SK-N-SH treated with all-trans-retinoic acid at 6 μM for 48 hours (cell line): ENCODE results near the gene NUP43.
A peak's percentile ranks its signal among the peaks of the same experiment; 100 is the strongest.

Experiments used
- ATAC-seq: fragments of 200-7000 bp; cut with Tn5 transposase; 3 replicates; pipeline ENCODE4 v1.9.1; 2020; ENCODE audit warnings: mild to moderate bottlenecking, moderate library complexity
- BACH2 ChIP-seq: fragments of 250-450 bp; sonication (Bioruptor Pico); IDR thresholded peaks from 2 replicates; pipeline ENCODE4 v1.9.0; 2021; ENCODE audit warnings: mild to moderate bottlenecking, borderline replicate concordance
- ESRRG ChIP-seq: fragments of 250-450 bp; sonication (Bioruptor Pico); IDR thresholded peaks from 2 replicates; pipeline ENCODE4 v1.6.1; 2021; ENCODE audit warnings: mild to moderate bottlenecking
- GLIS3 ChIP-seq: fragments of 250-450 bp; sonication (Bioruptor Pico); IDR thresholded peaks from 2 replicates; pipeline ENCODE4 v1.5.0; 2020; ENCODE audit warnings: mild to moderate bottlenecking, moderate library complexity
- ISL1 ChIP-seq: fragments of 250-450 bp; sonication (Bioruptor Pico); IDR thresholded peaks from 2 replicates; pipeline ENCODE4 v2.1.2; 2022; ENCODE audit warnings: mild to moderate bottlenecking, moderate library complexity
- OSR1 ChIP-seq: fragments of 250-450 bp; sonication (Bioruptor Pico); IDR thresholded peaks from 2 replicates; pipeline ENCODE4 v1.8.0; 2022; ENCODE audit warnings: moderate library complexity, mild to moderate bottlenecking, inconsistent platforms
- PPARA ChIP-seq: fragments of 250-450 bp; sonication (Bioruptor Pico); IDR thresholded peaks from 2 replicates; pipeline ENCODE4 v1.5.0; 2020; ENCODE audit warnings: mild to moderate bottlenecking, borderline replicate concordance
- TCF4 ChIP-seq: fragments of 250-450 bp; sonication (Bioruptor Pico); IDR thresholded peaks from 2 replicates; pipeline ENCODE4 v1.8.0; 2021; ENCODE audit warnings: mild to moderate bottlenecking, moderate library complexity, borderline replicate concordance
- TOX ChIP-seq: fragments of 250-450 bp; sonication (Bioruptor Pico); IDR thresholded peaks from 2 replicates; pipeline ENCODE4 v1.8.0; 2021; ENCODE audit warnings: mild to moderate bottlenecking, moderate library complexity, borderline replicate concordance
- TSHZ2 ChIP-seq: fragments of 250-450 bp; sonication (Bioruptor Pico); IDR thresholded peaks from 2 replicates; pipeline ENCODE4 v1.5.0; 2020; ENCODE audit warnings: mild to moderate bottlenecking, moderate library complexity
- ZFP3 ChIP-seq: fragments of 250-450 bp; sonication (Bioruptor Pico); IDR thresholded peaks from 2 replicates; pipeline ENCODE4 v1.5.0; 2020; ENCODE audit warnings: mild to moderate bottlenecking, moderate library complexity
- ZFP30 ChIP-seq: fragments of 450-650 bp; formaldehyde crosslinking; IDR thresholded peaks from 2 replicates; pipeline ENCODE4 v1.5.0; 2022; ENCODE audit warnings: mild to moderate bottlenecking, moderate library complexity
- ZNF565 ChIP-seq: fragments of 450-650 bp; formaldehyde crosslinking; conservative IDR thresholded peaks from 2 replicates; pipeline ENCODE4 v1.5.0; 2020; ENCODE audit warnings: low read depth, mild to moderate bottlenecking, moderate library complexity
- ZNF70 ChIP-seq: fragments of 450-650 bp; formaldehyde crosslinking; IDR thresholded peaks from 2 replicates; pipeline ENCODE4 v1.5.0; 2020; ENCODE audit warnings: mild to moderate bottlenecking, moderate library complexity
- ZNF8 ChIP-seq: fragments of 450-650 bp; formaldehyde crosslinking; IDR thresholded peaks from 2 replicates; pipeline ENCODE4 v1.5.0; 2020; ENCODE audit warnings: mild to moderate bottlenecking, moderate library complexity
- TF ChIP-seq, protein P1 (sequence below): fragments of 250-450 bp; sonication (Bioruptor Pico); IDR thresholded peaks from 2 replicates; pipeline ENCODE4 v1.5.1; 2021; ENCODE audit warnings: mild to moderate bottlenecking, moderate library complexity
- TF ChIP-seq, protein P2 (sequence below): fragments of 250-450 bp; sonication (Bioruptor Pico); IDR thresholded peaks from 2 replicates; pipeline ENCODE4 v1.8.0; 2020; ENCODE audit warnings: mild to moderate bottlenecking, moderate library complexity, borderline replicate concordance
- TF ChIP-seq, protein P3 (sequence below): fragments of 250-450 bp; sonication (Bioruptor Pico); IDR thresholded peaks from 2 replicates; pipeline ENCODE4 v1.8.0; 2021; ENCODE audit warnings: low read depth, mild to moderate bottlenecking, moderate library complexity, borderline replicate concordance

NUP43 gene

DNA sequence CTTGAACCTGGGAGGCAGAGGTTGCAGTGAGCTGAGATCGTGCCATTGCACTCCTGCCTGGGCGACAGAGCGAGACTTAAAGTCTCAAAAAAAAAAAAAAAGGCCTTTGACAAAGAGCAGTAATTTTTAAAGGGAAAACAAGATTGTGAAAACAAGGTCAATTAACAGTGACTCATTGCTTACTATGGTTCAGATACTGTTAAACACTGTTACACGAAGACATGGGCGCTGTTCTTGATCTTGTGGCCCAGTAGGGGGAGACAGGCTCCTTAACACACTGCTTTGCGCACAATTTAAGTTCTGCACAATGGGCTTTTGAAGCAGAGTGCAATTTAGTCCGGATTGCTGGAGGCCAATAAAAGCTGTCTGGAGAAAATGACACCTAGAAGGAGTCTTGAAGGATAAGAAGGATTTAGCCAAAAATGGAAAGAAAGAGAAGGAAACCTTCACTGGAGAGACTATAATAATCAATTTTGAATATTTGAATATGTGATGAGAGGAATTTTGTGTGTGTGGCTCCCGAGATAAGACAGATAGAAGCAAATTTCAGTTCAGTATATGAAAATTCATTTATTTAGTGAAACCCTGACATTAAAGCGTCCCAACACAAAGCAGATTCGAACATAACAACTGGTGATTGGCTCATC lies 22.4 kb downstream of the NUP43 start:
- TF ChIP-seq ISL1 (CRISPR knock-in tag), result no peak
- no peak for TF ChIP-seq ZNF70 (CRISPR knock-in tag)
- TF ChIP-seq, protein P1, sequence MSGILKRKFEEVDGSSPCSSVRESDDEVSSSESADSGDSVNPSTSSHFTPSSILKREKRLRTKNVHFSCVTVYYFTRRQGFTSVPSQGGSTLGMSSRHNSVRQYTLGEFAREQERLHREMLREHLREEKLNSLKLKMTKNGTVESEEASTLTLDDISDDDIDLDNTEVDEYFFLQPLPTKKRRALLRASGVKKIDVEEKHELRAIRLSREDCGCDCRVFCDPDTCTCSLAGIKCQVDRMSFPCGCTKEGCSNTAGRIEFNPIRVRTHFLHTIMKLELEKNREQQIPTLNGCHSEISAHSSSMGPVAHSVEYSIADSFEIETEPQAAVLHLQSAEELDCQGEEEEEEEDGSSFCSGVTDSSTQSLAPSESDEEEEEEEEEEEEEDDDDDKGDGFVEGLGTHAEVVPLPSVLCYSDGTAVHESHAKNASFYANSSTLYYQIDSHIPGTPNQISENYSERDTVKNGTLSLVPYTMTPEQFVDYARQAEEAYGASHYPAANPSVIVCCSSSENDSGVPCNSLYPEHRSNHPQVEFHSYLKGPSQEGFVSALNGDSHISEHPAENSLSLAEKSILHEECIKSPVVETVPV (CRISPR knock-in tag), result no peak
- ATAC-seq, result peak; percentile 96

GRCh38 chr6:149723262-149723661 lies 23.1 kb downstream of the NUP43 start:
- no peak for TF ChIP-seq ISL1 (CRISPR knock-in tag)
- TF ChIP-seq, protein P1 (CRISPR knock-in tag), result no peak
- no peak for TF ChIP-seq ZNF8 (CRISPR knock-in tag)
- no peak for TF ChIP-seq OSR1 (CRISPR knock-in tag)
- no peak for TF ChIP-seq GLIS3 (CRISPR knock-in tag)
- TF ChIP-seq BACH2 (CRISPR knock-in tag), result no peak
- TF ChIP-seq ESRRG, result no peak
- no peak for TF ChIP-seq TSHZ2
- TF ChIP-seq, protein P2, sequence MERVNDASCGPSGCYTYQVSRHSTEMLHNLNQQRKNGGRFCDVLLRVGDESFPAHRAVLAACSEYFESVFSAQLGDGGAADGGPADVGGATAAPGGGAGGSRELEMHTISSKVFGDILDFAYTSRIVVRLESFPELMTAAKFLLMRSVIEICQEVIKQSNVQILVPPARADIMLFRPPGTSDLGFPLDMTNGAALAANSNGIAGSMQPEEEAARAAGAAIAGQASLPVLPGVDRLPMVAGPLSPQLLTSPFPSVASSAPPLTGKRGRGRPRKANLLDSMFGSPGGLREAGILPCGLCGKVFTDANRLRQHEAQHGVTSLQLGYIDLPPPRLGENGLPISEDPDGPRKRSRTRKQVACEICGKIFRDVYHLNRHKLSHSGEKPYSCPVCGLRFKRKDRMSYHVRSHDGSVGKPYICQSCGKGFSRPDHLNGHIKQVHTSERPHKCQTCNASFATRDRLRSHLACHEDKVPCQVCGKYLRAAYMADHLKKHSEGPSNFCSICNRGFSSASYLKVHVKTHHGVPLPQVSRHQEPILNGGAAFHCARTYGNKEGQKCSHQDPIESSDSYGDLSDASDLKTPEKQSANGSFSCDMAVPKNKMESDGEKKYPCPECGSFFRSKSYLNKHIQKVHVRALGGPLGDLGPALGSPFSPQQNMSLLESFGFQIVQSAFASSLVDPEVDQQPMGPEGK (CRISPR knock-in tag), result no peak
- no peak for TF ChIP-seq TOX
- no peak for TF ChIP-seq PPARA (CRISPR knock-in tag)
- TF ChIP-seq, protein P3, sequence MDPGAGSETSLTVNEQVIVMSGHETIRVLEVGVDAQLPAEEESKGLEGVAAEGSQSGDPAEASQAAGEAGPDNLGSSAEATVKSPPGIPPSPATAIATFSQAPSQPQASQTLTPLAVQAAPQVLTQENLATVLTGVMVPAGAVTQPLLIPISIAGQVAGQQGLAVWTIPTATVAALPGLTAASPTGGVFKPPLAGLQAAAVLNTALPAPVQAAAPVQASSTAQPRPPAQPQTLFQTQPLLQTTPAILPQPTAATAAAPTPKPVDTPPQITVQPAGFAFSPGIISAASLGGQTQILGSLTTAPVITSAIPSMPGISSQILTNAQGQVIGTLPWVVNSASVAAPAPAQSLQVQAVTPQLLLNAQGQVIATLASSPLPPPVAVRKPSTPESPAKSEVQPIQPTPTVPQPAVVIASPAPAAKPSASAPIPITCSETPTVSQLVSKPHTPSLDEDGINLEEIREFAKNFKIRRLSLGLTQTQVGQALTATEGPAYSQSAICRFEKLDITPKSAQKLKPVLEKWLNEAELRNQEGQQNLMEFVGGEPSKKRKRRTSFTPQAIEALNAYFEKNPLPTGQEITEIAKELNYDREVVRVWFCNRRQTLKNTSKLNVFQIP, result no peak
- no peak for TF ChIP-seq ZFP30 (CRISPR knock-in tag)
- no peak for TF ChIP-seq TCF4
- TF ChIP-seq ZFP3 (CRISPR knock-in tag), result no peak
- ATAC-seq, result no peak

DNA sequence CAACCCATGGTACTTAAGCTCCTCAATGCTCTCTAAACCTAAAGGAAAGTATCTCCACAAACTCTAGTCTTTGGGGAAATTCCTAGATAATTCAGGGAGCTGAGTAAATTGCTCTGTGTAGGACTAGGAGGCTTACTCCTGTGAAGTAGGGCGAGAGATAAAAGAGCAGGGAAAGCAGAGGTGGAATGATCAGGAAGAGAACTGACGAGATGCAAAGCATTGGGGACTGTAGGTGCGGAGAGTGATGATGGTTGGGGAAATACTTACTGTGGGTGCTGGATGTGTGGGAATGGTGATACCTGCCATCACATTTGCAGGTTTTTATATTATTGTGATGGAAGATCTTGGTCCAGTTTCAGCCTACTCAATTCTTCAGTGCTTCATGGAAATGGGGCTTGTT lies 26.8 kb downstream of the NUP43 start:
- no peak for ATAC-seq
- TF ChIP-seq ZNF565 (CRISPR knock-in tag), result no peak
- TF ChIP-seq, protein P1 (CRISPR knock-in tag), result no peak
- no peak for TF ChIP-seq ZFP3 (CRISPR knock-in tag)
